Gastroesophageal sphincter (tissue), 3 donors: ENCODE data around the gene RIMBP2.

Experiments
- CTCF ChIP-seq, 4 experiments: fragments of 200-600 bp in 2 of 4; fragments of 450-650 bp in 2 of 4; sonication (generic) in 1 of 4; IDR thresholded peaks; one replicate each; pipeline ENCODE4 v1.5.1; 2017 to 2019; ENCODE audit warnings: antibody characterized with exemption in 4 of 4, mild to moderate bottlenecking in 2 of 4, moderate library complexity in 2 of 4
- EP300 ChIP-seq: sonication (generic); formaldehyde crosslinking; IDR thresholded peaks from one replicate; pipeline ENCODE4 v1.6.1; 2017; ENCODE audit warnings: antibody characterized with exemption, mild to moderate bottlenecking
- POLR2A ChIP-seq, 2 donors: fragments of 450-650 bp; IDR thresholded peaks; one replicate each; pipeline ENCODE4 v1.6.1; 2017; ENCODE audit warnings: antibody characterized with exemption in 2 of 2, mild to moderate bottlenecking in 2 of 2, moderate library complexity in 1 of 2
- POLR2AphosphoS5 ChIP-seq: sonication (generic); formaldehyde crosslinking; IDR thresholded peaks from one replicate; pipeline ENCODE4 v1.6.1; 2017; ENCODE audit warnings: antibody characterized with exemption

DNA sequence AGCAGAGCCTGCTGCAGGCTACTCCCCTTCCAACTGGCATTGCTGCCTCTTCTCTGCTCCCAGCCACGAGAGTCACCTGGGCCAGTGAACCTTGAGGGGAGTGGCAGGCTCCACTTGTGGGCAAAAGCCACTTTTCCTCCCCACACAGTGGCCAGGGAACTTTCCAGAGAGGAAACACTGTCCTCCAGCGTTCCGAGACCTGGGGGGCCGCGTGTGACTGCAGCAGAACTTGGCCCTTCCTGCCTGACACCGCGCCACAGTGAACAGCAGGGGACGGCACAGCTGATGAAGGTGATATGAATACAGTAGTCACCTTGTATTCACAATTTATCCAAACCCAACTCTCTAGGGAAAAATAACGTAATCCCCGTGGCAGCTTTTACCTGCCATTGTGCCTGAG lies 263.6 kb downstream of the RIMBP2 start:
- TF ChIP-seq CTCF (IDR thresholded peaks at IDR 0.05), result no peak
- TF ChIP-seq POLR2AphosphoS5, result no peak
- no peak for TF ChIP-seq POLR2A (IDR thresholded peaks at IDR 0.05)
- TF ChIP-seq EP300, result no peak
